ENCODE measurements around the gene IL17RD. TPM values are rescaled to one million over a fixed set of nuclear protein-coding genes. Genes with fewer than 3 reads are reported as not detected.

Gene IL17RD
- total RNA-seq, 1 donor from 2014 or later: 1.1 TPM

- TF ChIP-seq CTCF (IDR thresholded peaks at IDR 0.05): peak; percentile 90
- Histone ChIP-seq H3K9me3 (no peaks in the 10 kb centered on the region), H3K4me3 (peak overlapping the region; percentile 51), H3K36me3 (no peaks in the 10 kb centered on the region), H3K4me1 (peaks cover 5% of the 10 kb centered on the region), H3K27me3 (peaks cover 3% of the 10 kb centered on the region), H3K27ac (no peak overlapping the region)
- peak; percentile 89 for DNase-seq
- intact Hi-C loops (cut with DNase I): no loop called here
- peak; percentile 89 for ATAC-seq
Observed at GRCh38 chr3:57169872-57170623, 4.9 kb upstream of the IL17RD start.

GRCh38 chr3:57169108-57169507, 4.0 kb upstream of the IL17RD start:
- H3K27me3 ChIP-seq: peaks cover 3% of the 10 kb centered on the region
- intact Hi-C loops (cut with DNase I): no loop called here
- peaks cover 12% of the 10 kb centered on the region for H3K4me1 ChIP-seq
- H3K36me3 ChIP-seq: no peaks in the 10 kb centered on the region
- no peaks in the 10 kb centered on the region for H3K9me3 ChIP-seq
- no peak overlapping the region for H3K4me3 ChIP-seq
- H3K27ac ChIP-seq: no peak overlapping the region
- DNase-seq (no peak), ATAC-seq (no peak)
- no peak for TF ChIP-seq CTCF (IDR thresholded peaks at IDR 0.05)

- intact Hi-C loops (cut with DNase I): no loop called here
- H3K36me3 ChIP-seq: no peaks in the 10 kb centered on the region
- no peak for DNase-seq
Observed at GRCh38 chr3:57168151-57168550, 3.0 kb upstream of the IL17RD start.

GRCh38 chr3:57166660-57167059, 1.5 kb upstream of the IL17RD start:
- Histone ChIP-seq H3K9me3 (no peaks in the 10 kb centered on the region), H3K27ac (no peak overlapping the region), H3K4me3 (no peak overlapping the region), H3K4me1 (peaks cover 14% of the 10 kb centered on the region), H3K27me3 (peaks cover 11% of the 10 kb centered on the region), H3K36me3 (no peaks in the 10 kb centered on the region)
- no peak for TF ChIP-seq CTCF (IDR thresholded peaks at IDR 0.05)
- ATAC-seq (no peak), DNase-seq (no peak)
- intact Hi-C loops (cut with DNase I): no loop called here

More at GRCh38 chr3:57168151-57168550, 3.0 kb upstream of the IL17RD start:
- Histone ChIP-seq H3K9me3 (no peaks in the 10 kb centered on the region), H3K4me3 (no peak overlapping the region), H3K4me1 (peaks cover 14% of the 10 kb centered on the region), H3K27me3 (peaks cover 3% of the 10 kb centered on the region), H3K27ac (no peak overlapping the region)
- ATAC-seq: no peak
- TF ChIP-seq CTCF (IDR thresholded peaks at IDR 0.05): no peak

- Histone ChIP-seq H3K9me3 (no peaks in the 10 kb centered on the region), H3K27me3 (peaks cover 11% of the 10 kb centered on the region), H3K36me3 (no peaks in the 10 kb centered on the region), H3K4me1 (peaks cover 20% of the 10 kb centered on the region), H3K4me3 (no peak overlapping the region), H3K27ac (no peak overlapping the region)
- TF ChIP-seq CTCF (IDR thresholded peaks at IDR 0.05): no peak
- DNase-seq (no peak), ATAC-seq (no peak)
- intact Hi-C loops (cut with DNase I): no loop called here
Observed at GRCh38 chr3:57165641-57166040, 488 bp upstream of the IL17RD start.

Measured in upper lobe of right lung (tissue), 1 donor.